H1 (cell line): Measurements from ENCODE around the gene CASQ1. TPM values are rescaled to one million over a fixed set of nuclear protein-coding genes. Genes with fewer than 3 reads are reported as not detected.
A peak's percentile ranks its signal among the peaks of the same experiment; 100 is the strongest.

Experiments used
- CTCF ChIA-PET: fragments of 300-600 bp; sonication (Branson Sonifier 250); formaldehyde crosslinking; loops from one replicate; lab custom pipeline; 2021; ENCODE audit not compliant: partially characterized antibody; lab: Charles Lee
- POLR2A ChIA-PET: fragments of 300-600 bp; sonication (Branson Sonifier 250); formaldehyde crosslinking; loops from one replicate; lab custom pipeline; 2021; ENCODE audit warnings: inconsistent platforms; ENCODE audit not compliant: partially characterized antibody; lab: Charles Lee
- DNase-seq, 2 experiments: peaks; one replicate each; pipeline versions ENCODE4 v3.0.0 to v3.0.0-alpha.2; 2010 to 2022; ENCODE audit warnings: low spot score in 2 of 2, low read depth in 1 of 2, mixed read lengths in 1 of 2
- FAIRE-seq: peaks from 2 replicates; lab custom pipeline; 2011; peaks lifted over from hg19 to GRCh38; lab: Jason Lieb, UNC
- H2AFZ ChIP-seq: 2 replicates; pipeline ENCODE4 v1.8.1; 2012; ENCODE audit warnings: low read length, inconsistent platforms
- H2AK5ac ChIP-seq: 2 replicates; pipeline ENCODE4 v1.6.1; 2013; ENCODE audit warnings: low read depth, low read length
- H2BK120ac ChIP-seq: replicated peaks from 2 replicates; pipeline ENCODE3; 2013; ENCODE audit warnings: low read depth, low read length, inconsistent platforms
- H2BK12ac ChIP-seq: 2 replicates; pipeline ENCODE4 v1.6.1; 2013; ENCODE audit warnings: low read depth, low read length
- H2BK15ac ChIP-seq: 2 replicates; pipeline ENCODE4 v1.6.1; 2013; ENCODE audit warnings: low read length
- H2BK20ac ChIP-seq: 2 replicates; pipeline ENCODE4 v1.6.1; 2013; ENCODE audit warnings: low read length
- H2BK5ac ChIP-seq: 2 replicates; pipeline ENCODE4 v1.6.1; 2013; ENCODE audit warnings: low read depth, low read length
- H3K14ac ChIP-seq: 2 replicates; pipeline ENCODE4 v1.6.1; 2013; ENCODE audit warnings: inconsistent platforms; ENCODE audit not compliant: insufficient read length
- H3K18ac ChIP-seq: 2 replicates; pipeline ENCODE4 v1.6.1; 2013; ENCODE audit warnings: low read length; ENCODE audit errors: extremely low read depth
- H3K23ac ChIP-seq: 2 replicates; pipeline ENCODE4 v1.6.1; 2013; ENCODE audit warnings: inconsistent platforms; ENCODE audit not compliant: insufficient read length
- H3K23me2 ChIP-seq: 2 replicates; pipeline ENCODE4 v1.6.1; 2013; ENCODE audit warnings: low read depth, low read length
- H3K27ac ChIP-seq: 2 replicates; pipeline ENCODE4 v1.6.1; 2011; ENCODE audit warnings: low read depth, low read length, inconsistent platforms
- H3K27me3 ChIP-seq, 4 experiments: replicated peaks in 1 of 4; 1 replicate in 1 of 4; 2 replicates in 3 of 4; pipeline versions ENCODE4 v1.6.1 to v1.8.1; 2011 to 2013; ENCODE audit warnings: low read length in 3 of 4, mild to moderate bottlenecking in 3 of 4, inconsistent platforms in 2 of 4, mixed read lengths in 2 of 4, moderate library complexity in 1 of 4; ENCODE audit not compliant: control insufficient read depth in 3 of 4, insufficient read depth in 3 of 4; ENCODE audit errors: extremely low read depth in 1 of 4
- H3K36me3 ChIP-seq, 4 experiments: 2 replicates each; pipeline versions ENCODE4 v1.6.1 to v1.8.1; 2011 to 2013; ENCODE audit warnings: mild to moderate bottlenecking in 4 of 4, low read length in 3 of 4, moderate library complexity in 2 of 4, control low read depth in 1 of 4, inconsistent platforms in 1 of 4; ENCODE audit not compliant: insufficient read depth in 4 of 4, control insufficient read depth in 2 of 4
- H3K4ac ChIP-seq: replicated peaks from 2 replicates; pipeline ENCODE3; 2013; ENCODE audit warnings: low read length, low read depth, mixed read lengths, inconsistent platforms; ENCODE audit not compliant: insufficient read length
- H3K4me1 ChIP-seq, 4 experiments: replicated peaks in 1 of 4; 1 replicate in 1 of 4; 2 replicates in 3 of 4; pipeline versions ENCODE4 v1.6.1 to v1.8.1; 2011 to 2013; ENCODE audit warnings: low read length in 3 of 4, inconsistent platforms in 2 of 4, mixed read lengths in 1 of 4; ENCODE audit not compliant: insufficient read depth in 4 of 4, control insufficient read depth in 3 of 4
- H3K4me2 ChIP-seq, 2 experiments: 2 replicates each; pipeline versions ENCODE4 v1.6.1 to v1.8.1; 2011 to 2013; ENCODE audit warnings: low read depth in 2 of 2, low read length in 2 of 2, control low read depth in 1 of 2, inconsistent platforms in 1 of 2, mild to moderate bottlenecking in 1 of 2; ENCODE audit not compliant: insufficient read depth in 1 of 2
- H3K4me3 ChIP-seq, 4 experiments: fragments of 200-600, 300-600 bp in 1 of 4; sonication (generic), shearing (Covaris generic), sonication (Bioruptor Twin) in 1 of 4; 2 replicates each; pipeline versions ENCODE4 v1.5.1 to v1.8.1; 2011 to 2016; ENCODE audit warnings: low read length in 4 of 4, low read depth in 3 of 4, control low read depth in 2 of 4, inconsistent platforms in 2 of 4, mild to moderate bottlenecking in 2 of 4, mixed read lengths in 1 of 4, moderate library complexity in 1 of 4; ENCODE audit not compliant: insufficient read depth in 2 of 4; ENCODE audit errors: extremely low read depth in 1 of 4
- H3K56ac ChIP-seq: replicated peaks from 2 replicates; pipeline ENCODE3; 2013; ENCODE audit warnings: low read depth, mild to moderate bottlenecking, mixed read lengths, low read length, inconsistent platforms; ENCODE audit not compliant: insufficient read length
- H3K79me1 ChIP-seq: 2 replicates; pipeline ENCODE4 v1.6.1; 2013; ENCODE audit warnings: low read depth, low read length, control low read depth
- H3K79me2 ChIP-seq, 2 experiments: 2 replicates each; pipeline versions ENCODE4 v1.6.1 to v1.8.1; 2012 to 2013; ENCODE audit warnings: low read length in 2 of 2, mild to moderate bottlenecking in 2 of 2, inconsistent platforms in 1 of 2; ENCODE audit not compliant: insufficient read depth in 2 of 2, control insufficient read depth in 1 of 2
- H3K9ac ChIP-seq, 4 experiments: replicated peaks in 1 of 4; 1 replicate in 1 of 4; 2 replicates in 3 of 4; pipeline versions ENCODE4 v1.6.1 to v1.8.1; 2011 to 2013; ENCODE audit warnings: low read depth in 3 of 4, low read length in 3 of 4, control low read depth in 2 of 4, mild to moderate bottlenecking in 2 of 4, moderate library complexity in 2 of 4, inconsistent platforms in 1 of 4; ENCODE audit errors: extremely low read depth in 1 of 4
- H3K9me3 ChIP-seq, 2 experiments: 2 replicates each; pipeline versions ENCODE4 v1.6.1 to v1.8.1; 2012 to 2013; ENCODE audit warnings: mild to moderate bottlenecking in 2 of 2, moderate library complexity in 2 of 2, control low read depth in 1 of 2, inconsistent platforms in 1 of 2, low read depth in 1 of 2, low read length in 1 of 2, mixed read lengths in 1 of 2; ENCODE audit not compliant: insufficient read depth in 2 of 2
- H4K20me1 ChIP-seq, 2 experiments: replicated peaks in 1 of 2; 2 replicates each; pipeline versions ENCODE3 to v1.8.1; 2011 to 2013; ENCODE audit warnings: inconsistent platforms in 2 of 2, low read length in 2 of 2, mild to moderate bottlenecking in 1 of 2; ENCODE audit not compliant: insufficient read depth in 2 of 2, control insufficient read depth in 1 of 2
- H4K5ac ChIP-seq: 2 replicates; pipeline ENCODE4 v1.6.1; 2013; ENCODE audit warnings: low read length, low read depth, mixed read lengths, inconsistent platforms; ENCODE audit not compliant: insufficient read length
- H4K8ac ChIP-seq: 2 replicates; pipeline ENCODE4 v1.8.0; 2013; ENCODE audit warnings: mild to moderate bottlenecking, moderate library complexity, low read length, inconsistent platforms; ENCODE audit not compliant: insufficient read depth; ENCODE audit errors: extremely low read depth
- H4K91ac ChIP-seq: replicated peaks from 2 replicates; pipeline ENCODE3; 2013; ENCODE audit warnings: low read length, mixed read lengths, inconsistent platforms; ENCODE audit not compliant: insufficient read length
- ATF2 ChIP-seq: IDR thresholded peaks from 2 replicates; pipeline ENCODE4 v1.6.1; 2012; ENCODE audit warnings: low read length, inconsistent platforms
- CTCF ChIP-seq, 3 experiments: IDR thresholded peaks; 1 replicate in 2 of 3; 2 replicates in 1 of 3; pipeline versions ENCODE4 v1.5.1 to v1.6.1; 2011; ENCODE audit warnings: low read length in 3 of 3, mild to moderate bottlenecking in 3 of 3, inconsistent platforms in 2 of 3, low read depth in 1 of 3, moderate library complexity in 1 of 3; ENCODE audit not compliant: insufficient read depth in 1 of 3; ENCODE audit errors: control extremely low read depth in 1 of 3
- POLR2AphosphoS5 ChIP-seq: IDR thresholded peaks from 2 replicates; pipeline ENCODE4 v1.6.1; 2011; ENCODE audit warnings: low read depth, low read length
- WGBS, 2 experiments: shearing (Covaris generic) in 1 of 2; methylation state at CpG; one replicate each; pipeline versions ENCODE4 v1.1.6 to v1.1.7; 2013 to 2015; ENCODE audit warnings: low lambda C conversion rate in 2 of 2, mixed read lengths in 2 of 2, inconsistent platforms in 1 of 2, low coverage in 1 of 2, missing lambda C conversion rate in 1 of 2; ENCODE audit not compliant: insufficient replicate concordance in 2 of 2, insufficient coverage in 1 of 2, insufficient read length in 1 of 2; ENCODE audit errors: extremely low coverage in 1 of 2, missing lambda C conversion rate in 1 of 2; 5-methylcytosine and 5-hydroxymethylcytosine counted together
- long read RNA-seq, 2 experiments: library from RNA in 1 of 2; library from capped mRNA in 1 of 2; stranded (forward); transcript quantifications; one replicate each; pipeline ENCODE4 v2.0.0, GENCODE V29; 2021; ENCODE audit warnings: inconsistent platforms in 1 of 2
- polyA minus RNA-seq, 3 experiments: library from RNA; depleted of rRNA, polyadenylated mRNA; stranded (reverse); fragments of >200 nt; gene quantifications; 1 replicate in 2 of 3; 2 replicates in 1 of 3; pipeline ENCODE4 v1.2.3, GENCODE V29; 2011
- polyA plus RNA-seq, 7 experiments: library from polyadenylated mRNA; depleted of rRNA in 3 of 7; stranded (reverse) in 5 of 7; unstranded in 2 of 7; fragments of >200 nt in 5 of 7; fragments of 200-250 nt in 2 of 7; gene quantifications; 1 replicate in 5 of 7; 2 replicates in 1 of 7; 4 replicates in 1 of 7; pipeline versions ENCODE4 v1.2.1 to v1.2.3, GENCODE V29; 2011 to 2013; ENCODE audit warnings: missing spikeins in 2 of 7, mixed read lengths in 2 of 7
- total RNA-seq: library from RNA; stranded (reverse); fragmentation: NEBNext Ultra II Directional; extraction: Animal tissue kit (Norgen Biotek cat#: 25700); gene quantifications from 2 replicates; pipeline ENCODE4 v1.2.1, GENCODE V29; 2021

CASQ1 gene
- 0.80 and 1.1 TPM in 2 replicates for total RNA-seq
- polyA plus RNA-seq (2011; rRNA removed) = 1.3 and 1.4 TPM in 2 replicates
- polyA plus RNA-seq (2011; cell fraction: cytosol; rRNA removed) = 1.5 TPM
- 1.4 TPM for polyA plus RNA-seq (2011; cell fraction: nucleus; rRNA removed)
- 0.72 to 1.6 TPM (median 1.0 TPM) in 4 replicates for polyA plus RNA-seq (2012, experiment 1 of 2)
- 0.66 TPM for polyA plus RNA-seq (2012, experiment 2 of 2)
- polyA plus RNA-seq (2013, experiment 1 of 2) = 1.4 TPM
- 1.7 TPM for polyA plus RNA-seq (2013, experiment 2 of 2)
- polyA minus RNA-seq (2011; rRNA and poly(A)+ RNA removed) = 0.41 and 1.4 TPM in 2 replicates
- polyA minus RNA-seq (2011; cell fraction: cytosol; rRNA and poly(A)+ RNA removed) = 0.59 TPM
- polyA minus RNA-seq (2011; cell fraction: nucleus; rRNA and poly(A)+ RNA removed) = not detected
- long read RNA-seq, experiment 1 = 0 reads
- long read RNA-seq, experiment 2, partial matches to known transcripts = 1 of 3 reads
- long read RNA-seq, experiment 2, other reads (novel, unspliced or antisense) = 0 of 3 reads

GRCh38 chr1:160189649-160190625, at the start of gene CASQ1:
CASQ1 (plus strand) TSS chr1:160190575; CDS start chr1:160190752, 177 bp downstream.
- peak within 1 kb of the TSS; percentile 19; the same call in 1 of the 2 replicates for H2BK5ac ChIP-seq
- H3K9me3 ChIP-seq = no peaks in the 10 kb centered on the region
- FAIRE-seq = no peak
- no peak for TF ChIP-seq CTCF (IDR thresholded peaks at IDR 0.05; ENCODE audit: control extremely low read depth in 1 of 3, insufficient read depth in 1 of 3, low read depth in 1 of 3, low read length in 3 of 3)
- TF ChIP-seq POLR2AphosphoS5 = no peak
- no peak for TF ChIP-seq ATF2

More at GRCh38 chr1:160189649-160190625, at the start of gene CASQ1:
- Histone ChIP-seq H4K20me1 (peaks cover 0 to 9% of the 10 kb centered on the region in 2 experiments), H4K91ac (peak within 1 kb of the TSS; percentile 13), H2BK120ac (no peak within 1 kb of the TSS), H3K4me1 (peaks cover 3 to 26% (median 8%) of the 10 kb centered on the region in 4 experiments; a peak in 6 of 7 replicates), H3K23ac (no peak within 1 kb of the TSS), H3K9ac (no peak within 1 kb of the TSS), H3K79me1 (peaks cover 4% of the 10 kb centered on the region; the same call in 1 of the 2 replicates), H3K79me2 (no peaks in the 10 kb centered on the region), H3K4me2 (no peak within 1 kb of the TSS), H3K14ac (no peak within 1 kb of the TSS), H2BK20ac (peak within 1 kb of the TSS; percentile 83; the same call in 1 of the 2 replicates), H2BK15ac (peak within 1 kb of the TSS; percentile 82; the same call in 1 of the 2 replicates), H3K56ac (no peak within 1 kb of the TSS), H3K18ac (peak within 1 kb of the TSS; percentile 22; the same call in 1 of the 2 replicates), H2AK5ac (peak within 1 kb of the TSS; percentile 78), H2AFZ (no peak within 1 kb of the TSS), H3K4me3 (no peak within 1 kb of the TSS), H4K5ac (no peak within 1 kb of the TSS), H4K8ac (no peak within 1 kb of the TSS; the same call in none of the 2 replicates), H3K27me3 (no peaks in the 10 kb centered on the region; a peak in 1 of 7 replicates), H3K23me2 (peaks cover 10% of the 10 kb centered on the region), H3K36me3 (no peaks in the 10 kb centered on the region; a peak in 1 of 8 replicates), H3K27ac (no peak within 1 kb of the TSS), H2BK12ac (peak within 1 kb of the TSS; percentile 92; the same call in 1 of the 2 replicates), H3K4ac (no peak within 1 kb of the TSS)
- no peak for DNase-seq
- ChIA-PET CTCF (interaction anchor here (0.8 to 8.6 kb wide), 31 partner anchors 9 to 187 kb away, joined by 3 to 195 read pairs (median 5); partner anchors contain the start of genes ATP1A4, KCNJ9 and PEA15), POLR2A (interaction anchor here (0.6 to 5.9 kb wide), 9 partner anchors 10 to 62 kb away, joined by 3 to 61 read pairs (median 3); partner anchors contain the start of gene PEA15)
- 83% methylated on average over 13 of the region's 15 CpGs; no CpG with 5 or more reads in 1 of the 2 experiments for WGBS, 2 experiments
